Activated T-cell treated with anti-CD3 and anti-CD28 coated beads, Interleukin-2, amount 50 U/mL, for 72 hours (primary cell): Measurements from ENCODE around the gene ARHGAP25. TPM values are rescaled to one million over a fixed set of nuclear protein-coding genes. Genes with fewer than 3 reads are reported as not detected.
A peak's percentile ranks its signal among the peaks of the same experiment; 100 is the strongest.

Experiments used
- ATAC-seq, 2 donors: fragments of 150-1000 bp; cut with Tn5 transposase; replicated peaks in 1 of 2; 2 replicates each; pipeline ENCODE4 v1.10.0; 2021; ENCODE audit warnings: moderate library complexity in 2 of 2, mild to moderate bottlenecking in 1 of 2
- DNase-seq, 2 donors: peaks; one replicate each; pipeline ENCODE4 v3.0.0; 2021 to 2022; ENCODE audit warnings: mixed read lengths in 1 of 2
- H3K27ac Mint-ChIP-seq: one replicate; pipeline ENCODE4 v1.8.0; 2022; ENCODE audit warnings: mild to moderate bottlenecking, moderate library complexity, mixed read lengths
- H3K27me3 Mint-ChIP-seq: one replicate; pipeline ENCODE4 v1.8.0; 2022; ENCODE audit warnings: low read depth, mixed read lengths
- H3K36me3 Mint-ChIP-seq, 2 donors: one replicate each; pipeline ENCODE4 v1.8.0; 2022; ENCODE audit warnings: mixed read lengths in 2 of 2, mild to moderate bottlenecking in 1 of 2; ENCODE audit not compliant: insufficient read depth in 2 of 2
- H3K4me1 Mint-ChIP-seq: one replicate; pipeline ENCODE4 v1.8.0; 2022; ENCODE audit warnings: low read depth, mixed read lengths
- H3K4me3 Mint-ChIP-seq, 2 donors: one replicate each; pipeline ENCODE4 v1.8.0; 2022; ENCODE audit warnings: mild to moderate bottlenecking in 2 of 2, mixed read lengths in 2 of 2, moderate library complexity in 2 of 2
- H3K9me3 Mint-ChIP-seq, 2 donors: one replicate each; pipeline ENCODE4 v1.8.0; 2022; ENCODE audit warnings: mixed read lengths in 2 of 2
- total RNA-seq, 2 donors: library from RNA; stranded (reverse); gene quantifications; one replicate each; pipeline ENCODE4 v1.2.3, GENCODE V29; 2022

Gene ARHGAP25
- total RNA-seq, 2 donors from 2014 or later = 38.3 to 49.5 TPM

DNA sequence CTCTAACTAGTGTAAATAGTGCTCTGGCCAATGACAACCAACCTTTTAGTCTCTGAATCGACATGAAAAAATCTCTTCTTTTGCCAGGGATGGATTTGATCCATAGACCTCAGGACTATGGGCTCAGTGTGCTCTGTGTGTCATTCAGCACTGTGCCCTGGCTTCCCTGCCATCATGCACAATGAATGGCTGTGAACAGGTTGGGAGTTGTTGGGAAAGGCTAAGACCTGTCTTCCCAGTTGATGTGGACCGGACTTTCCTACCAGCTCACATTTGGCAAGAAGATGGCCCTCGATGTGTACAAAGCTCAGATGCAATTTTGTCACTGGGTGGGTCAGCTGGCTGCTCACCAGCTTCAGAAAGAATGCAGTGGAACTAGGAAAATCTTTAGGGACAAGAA lies 26.0 kb upstream of the ARHGAP25 start:
- Mint-ChIP-seq H3K4me3 (no peak overlapping the region), H3K4me1 (peaks cover 16% of the 10 kb centered on the region), H3K9me3 (no peaks in the 10 kb centered on the region), H3K27ac (no peak overlapping the region), H3K36me3 (no peaks in the 10 kb centered on the region), H3K27me3 (no peaks in the 10 kb centered on the region)
- ATAC-seq (no peak), DNase-seq (no peak)

GRCh38 chr2:68709421-68709911 lies 25.1 kb upstream of the ARHGAP25 start:
- no peak overlapping the region for H3K27ac Mint-ChIP-seq
- DNase-seq (no peak), ATAC-seq (peak; percentile 56 to 81)
- no peaks in the 10 kb centered on the region for H3K27me3 Mint-ChIP-seq
- peaks cover 22% of the 10 kb centered on the region for H3K4me1 Mint-ChIP-seq
- no peaks in the 10 kb centered on the region for H3K36me3 Mint-ChIP-seq
- peak overlapping the region in 1 of 2 donors; percentile 42 for H3K4me3 Mint-ChIP-seq
- no peaks in the 10 kb centered on the region for H3K9me3 Mint-ChIP-seq

DNA sequence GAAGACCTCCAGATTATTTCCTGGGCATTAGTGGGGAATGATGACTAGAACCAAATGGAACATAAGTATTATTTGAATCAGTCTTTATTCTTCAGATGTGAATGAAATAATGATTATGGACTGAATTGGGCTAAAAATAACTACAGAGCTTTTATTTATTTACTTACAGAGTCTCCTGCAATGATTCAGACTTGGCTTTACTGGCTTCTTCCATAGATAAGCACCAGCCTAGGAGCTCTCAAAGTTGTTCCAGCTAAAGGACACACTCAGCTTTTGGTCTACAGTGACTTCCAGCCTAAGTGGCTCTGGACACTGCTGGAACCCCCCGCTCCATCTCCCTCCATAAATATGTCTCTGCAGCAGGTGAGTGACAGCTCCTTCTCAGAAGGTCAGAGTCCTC lies 24.3 kb upstream of the ARHGAP25 start:
- DNase-seq (no peak), ATAC-seq (no peak)
- Mint-ChIP-seq H3K27ac (no peak overlapping the region), H3K9me3 (no peaks in the 10 kb centered on the region), H3K36me3 (no peaks in the 10 kb centered on the region), H3K4me3 (no peak overlapping the region), H3K4me1 (peaks cover 31% of the 10 kb centered on the region), H3K27me3 (no peaks in the 10 kb centered on the region)

DNA sequence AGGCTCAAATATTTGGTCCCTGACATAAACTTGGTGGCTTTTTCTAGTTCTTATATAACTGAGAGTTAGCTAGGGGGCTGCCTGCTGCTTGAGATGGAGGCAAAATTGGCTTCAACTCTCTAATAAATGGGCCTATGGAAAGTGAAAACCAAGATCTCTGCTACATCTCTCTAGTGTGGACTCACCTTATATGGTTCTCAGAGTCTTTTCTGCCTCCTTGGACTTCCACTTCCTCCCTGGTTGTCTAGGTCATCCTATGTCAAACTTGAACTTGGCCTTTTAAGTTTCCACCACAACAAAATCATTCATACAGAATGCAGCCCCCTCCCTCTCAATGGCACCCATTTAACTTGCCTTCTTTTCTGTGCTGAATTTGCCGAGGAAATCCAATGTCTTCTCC lies 23.9 kb upstream of the ARHGAP25 start:
- no peak for ATAC-seq
- no peaks in the 10 kb centered on the region for H3K9me3 Mint-ChIP-seq
- peaks cover 35% of the 10 kb centered on the region for H3K4me1 Mint-ChIP-seq
- no peak for DNase-seq
- H3K4me3 Mint-ChIP-seq = no peak overlapping the region
- H3K27ac Mint-ChIP-seq = no peak overlapping the region
- H3K27me3 Mint-ChIP-seq = no peaks in the 10 kb centered on the region
- H3K36me3 Mint-ChIP-seq = no peaks in the 10 kb centered on the region

DNA sequence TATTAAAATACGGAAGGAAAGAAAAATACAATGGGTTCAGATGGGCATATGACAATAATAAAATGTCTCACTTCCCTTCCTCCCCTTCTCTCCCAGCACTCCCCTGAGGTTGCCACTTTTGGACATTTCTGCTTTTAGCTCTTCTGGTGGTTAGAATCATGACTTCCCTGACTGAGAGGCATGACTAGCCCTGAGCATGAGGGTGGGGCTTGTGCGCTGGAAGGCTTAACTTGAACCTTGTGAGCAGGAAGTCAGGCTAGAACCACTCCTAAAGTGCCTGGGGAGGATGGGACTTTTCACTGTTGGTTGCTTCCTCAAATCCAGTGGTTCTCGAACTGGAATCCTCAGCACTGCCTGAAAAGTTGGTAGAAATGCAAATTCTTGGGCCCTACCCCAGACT lies 19.7 kb upstream of the ARHGAP25 start:
- no peaks in the 10 kb centered on the region for H3K36me3 Mint-ChIP-seq
- peak overlapping the region; percentile 43 for H3K27ac Mint-ChIP-seq
- peaks cover 68% of the 10 kb centered on the region for H3K4me1 Mint-ChIP-seq
- peak overlapping the region; percentile 53 to 60 for H3K4me3 Mint-ChIP-seq
- peak in 1 of 2 donors; percentile 58 for DNase-seq
- ATAC-seq = peak in 1 of 2 donors; percentile 35
- H3K27me3 Mint-ChIP-seq = no peaks in the 10 kb centered on the region
- H3K9me3 Mint-ChIP-seq = no peaks in the 10 kb centered on the region

DNA sequence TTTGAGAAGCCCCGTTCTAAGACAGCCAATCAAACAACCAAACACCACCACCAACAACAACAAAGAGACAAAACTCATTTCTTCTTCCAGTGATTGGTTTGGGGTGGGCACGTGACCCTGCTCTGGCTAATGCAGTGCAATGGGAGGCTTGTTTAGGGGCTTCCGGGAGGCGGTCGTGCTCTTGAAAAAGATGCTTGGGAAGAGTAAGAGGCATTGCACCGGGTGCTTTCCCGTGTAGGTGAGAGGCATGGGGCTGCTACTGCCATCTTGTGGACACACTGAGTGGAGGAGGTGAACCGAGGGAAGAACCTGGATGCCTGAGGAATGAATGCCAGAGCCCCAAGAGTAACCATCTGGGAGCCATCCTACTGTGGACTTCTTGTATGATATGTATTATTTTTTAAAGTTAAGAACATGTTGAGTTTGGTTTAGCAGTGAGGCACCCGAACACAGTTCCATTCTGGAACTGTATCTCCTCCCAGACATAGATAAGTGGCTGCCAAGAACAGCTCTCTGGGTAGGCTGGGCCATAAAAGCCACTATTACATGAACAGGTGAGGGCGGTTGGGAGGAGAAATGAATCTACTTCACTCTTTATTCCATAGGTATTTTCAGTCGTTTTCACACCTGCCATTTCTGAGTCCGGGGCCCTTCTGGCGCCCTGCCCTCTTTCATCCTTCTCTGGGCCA lies 19.1 kb upstream of the ARHGAP25 start:
- H3K4me3 Mint-ChIP-seq = peak overlapping the region; percentile 53 to 60
- H3K27me3 Mint-ChIP-seq = no peaks in the 10 kb centered on the region
- peak overlapping the region; percentile 66 for H3K27ac Mint-ChIP-seq
- peak in 1 of 2 donors; percentile 12 for ATAC-seq
- no peaks in the 10 kb centered on the region for H3K9me3 Mint-ChIP-seq
- H3K4me1 Mint-ChIP-seq = peaks cover 74% of the 10 kb centered on the region
- DNase-seq = peak; percentile 56 to 71
- no peaks in the 10 kb centered on the region for H3K36me3 Mint-ChIP-seq

- no peaks in the 10 kb centered on the region for H3K36me3 Mint-ChIP-seq
- no peaks in the 10 kb centered on the region for H3K9me3 Mint-ChIP-seq
- peak overlapping the region; percentile 92 for H3K27ac Mint-ChIP-seq
- no peaks in the 10 kb centered on the region for H3K27me3 Mint-ChIP-seq
- peak overlapping the region; percentile 60 to 84 for H3K4me3 Mint-ChIP-seq
- ATAC-seq (peak; percentile 4 to 59), DNase-seq (no peak)
- peaks cover 79% of the 10 kb centered on the region for H3K4me1 Mint-ChIP-seq
These were observed 17.9 kb upstream of the ARHGAP25 start for GRCh38 chr2:68716604-68717304.

- Mint-ChIP-seq H3K27ac (peak overlapping the region; percentile 92), H3K9me3 (no peaks in the 10 kb centered on the region), H3K27me3 (no peaks in the 10 kb centered on the region), H3K36me3 (no peaks in the 10 kb centered on the region), H3K4me3 (peak overlapping the region; percentile 1 to 84), H3K4me1 (peaks cover 84% of the 10 kb centered on the region)
- ATAC-seq (peak; percentile 88 to 91), DNase-seq (peak; percentile 68 to 73)
These were observed 17.3 kb upstream of the ARHGAP25 start for GRCh38 chr2:68717305-68717661.

DNA sequence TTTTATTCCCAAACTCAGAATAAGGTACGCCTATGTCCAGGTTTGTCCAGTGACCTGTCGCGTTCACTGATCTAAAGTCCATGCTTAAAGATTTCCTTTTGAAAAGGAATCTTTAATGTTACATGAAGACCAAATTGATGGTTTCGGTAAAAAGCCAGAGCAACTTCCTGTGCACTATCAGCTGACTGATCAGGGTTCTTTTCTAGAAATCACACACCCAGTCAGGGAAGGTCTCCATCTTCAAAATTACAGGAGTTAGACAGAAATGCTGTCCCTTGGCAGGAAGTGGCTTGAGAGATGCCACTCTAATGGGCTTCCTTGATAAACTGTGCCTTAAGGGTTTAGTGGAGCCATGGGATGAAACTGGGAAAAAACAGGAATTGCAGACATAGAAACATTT lies 14.7 kb upstream of the ARHGAP25 start:
- Mint-ChIP-seq H3K9me3 (no peaks in the 10 kb centered on the region), H3K27ac (peak overlapping the region; percentile 93), H3K4me3 (peak overlapping the region; percentile 75 to 89), H3K27me3 (no peaks in the 10 kb centered on the region), H3K36me3 (no peaks in the 10 kb centered on the region), H3K4me1 (peaks cover 98% of the 10 kb centered on the region)
- peak; percentile 12 to 18 for ATAC-seq
- peak in 1 of 2 donors; percentile 31 for DNase-seq

GRCh38 chr2:68720665-68721064 lies 13.9 kb upstream of the ARHGAP25 start:
- ATAC-seq (no peak), DNase-seq (no peak)
- Mint-ChIP-seq H3K36me3 (no peaks in the 10 kb centered on the region), H3K4me1 (peaks cover 96% of the 10 kb centered on the region), H3K27me3 (no peaks in the 10 kb centered on the region), H3K27ac (peak overlapping the region; percentile 76), H3K9me3 (no peaks in the 10 kb centered on the region), H3K4me3 (peak overlapping the region; percentile 81 to 89)

DNA sequence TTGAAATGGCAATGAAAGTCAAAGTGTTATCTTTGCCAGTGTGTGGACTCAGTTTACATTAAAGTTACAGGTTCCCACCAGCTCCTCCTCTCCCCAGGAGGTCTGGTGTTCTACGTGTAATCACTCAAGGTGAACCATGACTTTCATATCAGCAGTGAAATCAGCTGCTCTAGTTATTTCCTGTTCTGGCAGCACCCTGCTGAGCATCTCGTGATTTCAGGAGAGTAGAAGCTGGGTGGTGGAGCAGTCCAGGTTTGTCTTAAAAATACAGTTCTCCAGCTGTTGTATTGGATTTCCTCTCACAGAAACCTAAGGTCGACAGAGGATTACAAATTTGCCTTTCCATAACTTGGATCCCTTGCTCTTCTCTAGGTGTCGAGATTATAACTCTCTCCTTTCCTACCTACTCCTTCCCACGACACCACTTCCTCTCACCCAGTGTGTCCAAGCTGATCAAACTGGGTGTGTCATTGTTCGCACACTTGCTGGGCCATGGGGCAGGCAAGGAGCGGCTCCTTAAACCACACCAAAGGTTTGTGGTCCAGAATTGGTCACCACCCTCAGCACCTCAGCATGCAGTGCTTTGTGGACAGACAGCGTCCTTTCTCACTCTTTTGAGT lies 13.0 kb upstream of the ARHGAP25 start:
- ATAC-seq = peak in 1 of 2 donors; percentile 13
- peak overlapping the region; percentile 81 to 89 for H3K4me3 Mint-ChIP-seq

DNA sequence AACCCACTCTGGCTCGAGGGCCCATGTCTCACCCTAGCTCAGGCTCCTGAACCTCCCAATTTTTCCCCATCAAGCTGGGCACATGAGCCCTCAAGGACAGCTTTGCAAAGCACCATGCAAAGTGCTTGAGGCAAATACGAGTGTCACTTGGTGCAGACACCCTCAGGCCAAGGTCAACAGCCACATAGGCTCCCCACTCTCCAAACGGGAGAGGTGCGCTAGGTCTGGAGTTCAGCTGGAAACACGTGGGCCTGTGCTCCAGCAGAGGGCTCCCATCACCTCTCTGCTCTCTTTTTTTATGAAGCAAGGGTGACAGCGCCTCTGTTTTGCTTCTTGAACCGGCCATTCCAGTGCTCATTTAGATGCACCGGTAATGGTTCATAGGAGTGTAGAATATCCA lies 11.9 kb upstream of the ARHGAP25 start:
- Mint-ChIP-seq H3K4me3 (no peak overlapping the region), H3K36me3 (peaks cover 0 to under 1% of the 10 kb centered on the region in 2 donors), H3K4me1 (peaks cover 96% of the 10 kb centered on the region), H3K27me3 (no peaks in the 10 kb centered on the region), H3K9me3 (no peaks in the 10 kb centered on the region), H3K27ac (no peak overlapping the region)
- no peak for ATAC-seq
- DNase-seq = no peak

More for the DNA sequence above, 13.0 kb upstream of the ARHGAP25 start:
- H3K27me3 Mint-ChIP-seq = no peaks in the 10 kb centered on the region
- H3K9me3 Mint-ChIP-seq = no peaks in the 10 kb centered on the region
- H3K4me1 Mint-ChIP-seq = peaks cover 96% of the 10 kb centered on the region
- H3K36me3 Mint-ChIP-seq = no peaks in the 10 kb centered on the region
- peak overlapping the region; percentile 76 for H3K27ac Mint-ChIP-seq
- DNase-seq = peak; percentile 42 to 50

GRCh38 chr2:68723181-68723580 lies 11.4 kb upstream of the ARHGAP25 start:
- Mint-ChIP-seq H3K4me1 (peaks cover 96% of the 10 kb centered on the region), H3K36me3 (peaks cover 0 to 2% of the 10 kb centered on the region in 2 donors), H3K27me3 (no peaks in the 10 kb centered on the region), H3K27ac (no peak overlapping the region), H3K4me3 (no peak overlapping the region), H3K9me3 (no peaks in the 10 kb centered on the region)
- ATAC-seq = no peak
- no peak for DNase-seq
